ENCODE data around the gene FAM161B.
"Not testable (repeated sequence)": the region's sequence is repeated elsewhere in the genome, so short reads cannot be mapped to it uniquely, and the experiment has no call there.

The FAM161B gene

DNA sequence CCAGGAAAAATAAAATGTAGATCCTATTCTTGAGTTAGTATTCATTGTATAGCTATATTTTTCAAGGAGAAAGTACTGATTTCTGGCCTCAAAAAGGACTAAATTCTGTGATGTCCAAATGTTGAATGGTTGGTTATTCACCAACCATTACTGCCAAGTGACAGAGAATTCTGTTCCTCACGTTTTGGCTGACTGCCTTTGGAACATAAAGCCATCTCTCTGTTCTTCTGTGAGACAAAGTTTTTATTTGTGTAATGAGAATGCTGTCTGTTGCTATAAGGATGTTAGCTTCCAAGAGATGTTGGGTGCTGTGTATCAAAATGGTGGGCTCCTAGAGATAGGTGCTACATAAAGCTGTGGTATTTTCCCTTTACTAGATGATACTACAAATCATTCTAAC, 54.0 kb downstream of the FAM161B start:
- no peak for DNase-seq (ENCODE audit: low spot score)
- in situ Hi-C loops (cut with MboI; ENCODE audit: low pct_unique_long_range_greater_than_20kb, low sequenced_read_pairs, unreplicated experiment) = no loop called here
- TF ChIP-seq, protein P1, sequence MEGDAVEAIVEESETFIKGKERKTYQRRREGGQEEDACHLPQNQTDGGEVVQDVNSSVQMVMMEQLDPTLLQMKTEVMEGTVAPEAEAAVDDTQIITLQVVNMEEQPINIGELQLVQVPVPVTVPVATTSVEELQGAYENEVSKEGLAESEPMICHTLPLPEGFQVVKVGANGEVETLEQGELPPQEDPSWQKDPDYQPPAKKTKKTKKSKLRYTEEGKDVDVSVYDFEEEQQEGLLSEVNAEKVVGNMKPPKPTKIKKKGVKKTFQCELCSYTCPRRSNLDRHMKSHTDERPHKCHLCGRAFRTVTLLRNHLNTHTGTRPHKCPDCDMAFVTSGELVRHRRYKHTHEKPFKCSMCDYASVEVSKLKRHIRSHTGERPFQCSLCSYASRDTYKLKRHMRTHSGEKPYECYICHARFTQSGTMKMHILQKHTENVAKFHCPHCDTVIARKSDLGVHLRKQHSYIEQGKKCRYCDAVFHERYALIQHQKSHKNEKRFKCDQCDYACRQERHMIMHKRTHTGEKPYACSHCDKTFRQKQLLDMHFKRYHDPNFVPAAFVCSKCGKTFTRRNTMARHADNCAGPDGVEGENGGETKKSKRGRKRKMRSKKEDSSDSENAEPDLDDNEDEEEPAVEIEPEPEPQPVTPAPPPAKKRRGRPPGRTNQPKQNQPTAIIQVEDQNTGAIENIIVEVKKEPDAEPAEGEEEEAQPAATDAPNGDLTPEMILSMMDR (IDR thresholded peaks at IDR 0.05; ENCODE audit: extremely low read depth, insufficient read depth, missing control alignments) = no peak

DNA sequence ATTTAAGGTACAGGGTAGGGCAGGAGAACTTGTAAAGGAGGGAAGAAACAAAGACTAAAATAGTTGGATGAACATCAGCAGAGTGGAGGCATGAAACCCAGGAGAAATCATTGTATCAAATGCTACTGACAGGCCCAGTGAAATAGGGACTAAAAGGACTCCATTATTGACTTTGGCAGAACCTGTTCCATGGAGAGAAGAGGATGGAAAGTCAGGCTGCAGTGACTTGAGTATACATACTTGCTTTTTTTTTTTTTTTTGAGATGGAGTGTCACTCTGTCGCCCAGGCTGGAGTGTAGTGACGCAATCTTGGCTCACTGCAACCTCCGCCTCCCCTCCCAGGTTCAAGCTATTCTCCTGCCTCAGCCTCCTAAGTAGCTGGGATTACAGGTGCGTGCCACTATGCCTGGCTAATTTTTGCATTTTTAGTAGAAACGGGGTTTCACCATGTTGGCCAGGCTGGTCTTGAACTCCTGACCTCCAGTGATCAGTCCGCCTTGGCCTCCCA, 55.7 kb downstream of the FAM161B start:
- in situ Hi-C loops (cut with MboI; ENCODE audit: low pct_unique_long_range_greater_than_20kb, low sequenced_read_pairs, unreplicated experiment); DNase-seq (ENCODE audit: low spot score): not testable (repeated sequence)

DNA sequence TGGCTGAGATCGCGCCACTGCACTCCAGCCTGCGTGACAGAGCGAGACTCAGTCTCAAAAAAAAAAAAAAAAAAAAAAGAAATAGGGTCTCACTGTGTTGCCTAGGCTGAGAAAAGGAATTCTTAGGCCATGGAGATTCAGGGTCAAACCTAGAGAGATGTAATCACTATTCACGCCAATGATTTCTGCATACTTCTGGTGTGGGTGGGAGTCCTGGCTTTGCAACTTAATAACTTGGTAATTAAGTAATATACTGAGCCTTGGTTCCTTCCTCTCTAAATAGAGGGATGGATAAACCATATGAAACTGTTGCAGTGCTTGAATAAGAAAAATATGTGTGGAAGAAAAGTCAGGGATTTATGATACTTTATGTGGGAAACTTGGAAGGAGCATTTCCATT, 60.5 kb downstream of the FAM161B start:
- in situ Hi-C loops (cut with MboI; ENCODE audit: low pct_unique_long_range_greater_than_20kb, low sequenced_read_pairs, unreplicated experiment) = no loop called here

DNA sequence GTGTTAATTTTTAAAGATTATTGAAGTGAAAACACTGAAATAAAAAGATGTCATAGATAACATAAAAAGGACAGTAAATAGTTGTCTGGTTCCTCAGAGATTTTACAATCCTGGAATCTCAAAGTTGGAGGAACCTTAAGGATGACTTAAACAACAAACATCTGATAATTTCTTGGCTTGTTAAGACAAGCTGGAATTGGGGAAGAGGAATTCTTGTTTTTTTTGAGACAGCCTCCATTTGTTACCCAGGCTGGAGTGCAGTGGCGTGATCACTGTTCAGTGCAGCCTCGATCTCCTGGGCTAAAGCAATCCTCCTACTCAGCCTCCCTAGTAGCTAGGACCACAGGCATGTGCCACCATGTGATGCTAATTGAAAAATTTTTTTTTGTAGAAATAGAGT, 60.9 kb downstream of the FAM161B start:
- TF ChIP-seq, protein P1 (IDR thresholded peaks at IDR 0.05; ENCODE audit: extremely low read depth, insufficient read depth, missing control alignments) = no peak
- in situ Hi-C loops (cut with MboI; ENCODE audit: low pct_unique_long_range_greater_than_20kb, low sequenced_read_pairs, unreplicated experiment) = no loop called here
- no peak for DNase-seq (ENCODE audit: low spot score)

More for the DNA sequence above, 60.5 kb downstream of the FAM161B start:
- TF ChIP-seq, protein P1 (IDR thresholded peaks at IDR 0.05; ENCODE audit: extremely low read depth, insufficient read depth, missing control alignments) = no peak
- DNase-seq (ENCODE audit: low spot score) = no peak

DNA sequence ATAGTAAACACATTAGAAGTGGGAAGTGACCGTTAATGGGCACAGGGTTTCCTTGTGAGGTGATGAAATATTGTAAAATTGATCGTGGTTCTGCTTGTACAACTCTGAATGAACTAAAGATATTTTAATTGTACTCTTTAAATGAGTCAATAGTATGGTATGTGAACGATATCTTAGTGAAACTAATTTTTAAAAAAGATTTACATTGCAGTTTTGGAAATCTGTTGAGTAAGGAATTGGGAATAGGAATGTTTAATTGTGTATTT, 61.5 kb downstream of the FAM161B start:
- TF ChIP-seq, protein P1 (IDR thresholded peaks at IDR 0.05; ENCODE audit: extremely low read depth, insufficient read depth, missing control alignments) = no peak
- in situ Hi-C loops (cut with MboI; ENCODE audit: low pct_unique_long_range_greater_than_20kb, low sequenced_read_pairs, unreplicated experiment) = no loop called here
- DNase-seq (ENCODE audit: low spot score) = no peak

DNA sequence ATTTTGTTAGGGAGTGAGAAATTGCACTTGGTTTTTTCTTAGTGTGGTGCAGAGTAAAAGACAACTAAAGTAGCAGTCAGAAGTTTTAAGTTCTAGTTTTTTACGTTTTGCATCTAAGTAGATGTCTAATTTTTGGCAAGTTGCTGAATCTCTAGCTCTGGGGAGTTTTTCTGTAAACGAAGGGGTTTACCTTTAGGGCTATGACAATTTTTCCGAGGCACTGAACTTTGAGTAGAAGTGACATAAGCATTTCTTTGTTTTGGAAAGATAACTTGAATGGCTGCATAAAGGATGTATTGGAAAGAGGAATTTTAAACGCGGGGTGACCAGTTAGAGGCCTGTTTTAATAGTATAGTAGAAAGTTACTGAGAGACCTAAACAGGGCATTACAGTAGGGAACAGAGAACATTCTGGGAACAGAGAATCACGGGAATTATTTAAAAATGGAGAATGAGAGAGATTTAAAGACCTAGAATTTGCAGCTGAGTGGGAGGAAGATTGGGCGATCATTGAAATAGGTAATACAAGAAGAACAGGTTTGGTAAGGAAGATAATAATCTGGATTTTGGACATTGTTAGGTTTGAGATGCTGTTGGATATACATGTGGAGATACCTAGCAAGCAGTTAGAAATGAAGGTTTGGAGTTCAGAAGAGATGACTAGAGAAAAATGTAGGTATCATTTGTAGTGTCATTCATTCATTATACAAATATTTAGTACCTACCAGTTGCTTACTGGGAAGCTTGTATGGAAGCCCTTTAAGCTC, 62.0 kb downstream of the FAM161B start:
- in situ Hi-C loops (cut with MboI; ENCODE audit: low pct_unique_long_range_greater_than_20kb, low sequenced_read_pairs, unreplicated experiment) = no loop called here

DNA sequence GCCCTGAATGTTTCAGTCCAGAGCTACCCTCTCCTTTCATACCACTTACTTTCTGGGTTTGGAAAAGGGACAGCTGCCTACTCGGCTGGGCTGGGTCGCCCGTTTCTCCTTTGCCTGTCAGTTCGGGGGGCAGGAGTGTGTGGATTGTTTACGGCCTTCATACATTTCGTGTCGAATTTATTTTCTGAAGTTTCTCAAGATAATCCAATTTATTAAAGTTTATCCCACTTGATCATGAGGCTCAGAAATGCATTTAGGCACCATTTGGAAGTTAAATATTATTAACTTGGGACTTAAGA, 62.6 kb downstream of the FAM161B start:
- TF ChIP-seq, protein P1 (IDR thresholded peaks at IDR 0.05; ENCODE audit: extremely low read depth, insufficient read depth, missing control alignments) = no peak
- in situ Hi-C loops (cut with MboI; ENCODE audit: low pct_unique_long_range_greater_than_20kb, low sequenced_read_pairs, unreplicated experiment) = no loop called here
- no peak for DNase-seq (ENCODE audit: low spot score)

More for the DNA sequence above, 62.0 kb downstream of the FAM161B start:
- DNase-seq (ENCODE audit: low spot score) = no peak
- TF ChIP-seq, protein P1 (IDR thresholded peaks at IDR 0.05; ENCODE audit: extremely low read depth, insufficient read depth, missing control alignments) = no peak

All from GM13977 (cell line).